PC-3 (cell line): ENCODE measurements around the gene BLM. TPM values are rescaled to one million over a fixed set of nuclear protein-coding genes. Genes with fewer than 3 reads are reported as not detected.
"Not testable (repeated sequence)": the region's sequence is repeated elsewhere in the genome, so short reads cannot be mapped to it uniquely, and the experiment has no call there.

Source experiments
- ATAC-seq: fragments of 200-7000 bp; cut with Tn5 transposase; 2 replicates; pipeline ENCODE4 v1.9.1; 2020; ENCODE audit warnings: mild to moderate bottlenecking, moderate library complexity
- BruUV-seq: library from RNA; stranded (reverse); fragments of 400-500 nt; replicated peaks from 2 replicates; lab custom pipeline; 2021; lab: Mats Ljungman, UMichigan
- CTCF ChIA-PET: fragments of 300-600 bp; sonication (Branson Sonifier 250); formaldehyde crosslinking; loops from one replicate; lab custom pipeline; 2022; ENCODE audit warnings: antibody characterized with exemption; lab: Charles Lee
- POLR2A ChIA-PET: fragments of 300-600 bp; sonication (Branson Sonifier 250); formaldehyde crosslinking; loops from one replicate; lab custom pipeline; 2022; ENCODE audit warnings: antibody characterized with exemption; ENCODE audit not compliant: unreplicated experiment; lab: Charles Lee
- DNase-seq: peaks from one replicate; pipeline ENCODE4 v3.0.0-alpha.2; 2015
- H2AFZ ChIP-seq: fragments of 300-600 bp; sonication (generic); 2 replicates; pipeline ENCODE4 v1.6.0; 2016; ENCODE audit warnings: antibody characterized with exemption, low read length
- H3F3A ChIP-seq: fragments of 300-600 bp; sonication (generic); one replicate; pipeline ENCODE4 v1.6.0; 2017; ENCODE audit warnings: antibody characterized with exemption, low read length, control low read depth, mild to moderate bottlenecking; ENCODE audit not compliant: unreplicated experiment
- H3K27ac ChIP-seq: fragments of 300-600 bp; sonication (generic); 2 replicates; pipeline ENCODE4 v1.5.1; 2016; ENCODE audit warnings: mild to moderate bottlenecking, low read length
- H3K27me3 ChIP-seq: fragments of 300-600 bp; sonication (generic); 2 replicates; pipeline ENCODE4 v1.6.1; 2016; ENCODE audit warnings: low read length, mixed read lengths
- H3K36me3 ChIP-seq: fragments of 300-600 bp; sonication (generic); 2 replicates; pipeline ENCODE4 v1.6.1; 2016; ENCODE audit warnings: low read depth, mixed run types, low read length, mixed read lengths
- H3K4me1 ChIP-seq: fragments of 300-600 bp; sonication (generic); 2 replicates; pipeline ENCODE4 v1.5.1; 2016; ENCODE audit warnings: low read length; ENCODE audit not compliant: insufficient read depth
- H3K4me2 ChIP-seq: fragments of 300-600 bp; sonication (generic); 2 replicates; pipeline ENCODE4 v1.6.0; 2016; ENCODE audit warnings: low read length
- H3K4me3 ChIP-seq: fragments of 300-600 bp; sonication (generic); 2 replicates; pipeline ENCODE4 v1.5.1; 2016; ENCODE audit warnings: mild to moderate bottlenecking, low read length, mixed read lengths
- H3K79me2 ChIP-seq: fragments of 300-600 bp; sonication (generic); 2 replicates; pipeline ENCODE4 v1.6.1; 2017; ENCODE audit warnings: low read length, mixed read lengths
- H3K9ac ChIP-seq: fragments of 300-600 bp; sonication (generic); 2 replicates; pipeline ENCODE4 v1.6.0; 2016; ENCODE audit warnings: mild to moderate bottlenecking, low read length
- H3K9me2 ChIP-seq: fragments of 300-600 bp; sonication (generic); replicated peaks from 2 replicates; pipeline ENCODE4 v1.6.1; 2016; ENCODE audit warnings: mixed run types, low read length, mixed read lengths
- H3K9me3 ChIP-seq: fragments of 300-600 bp; sonication (generic); 2 replicates; pipeline ENCODE4 v1.6.1; 2016; ENCODE audit warnings: low read length, mixed read lengths
- H4K20me1 ChIP-seq: fragments of 300-600 bp; sonication (generic); 2 replicates; pipeline ENCODE4 v1.6.1; 2016; ENCODE audit warnings: low read length, mixed read lengths
- EZH2 ChIP-seq: fragments of 300-600 bp; sonication (generic); IDR thresholded peaks from one replicate; pipeline ENCODE4 v1.6.1; 2017; ENCODE audit warnings: antibody characterized with exemption, mild to moderate bottlenecking, low read length; ENCODE audit not compliant: unreplicated experiment
- EZH2phosphoT487 ChIP-seq: fragments of 300-600 bp; sonication (generic); IDR thresholded peaks from 2 replicates; pipeline ENCODE4 v1.6.1; 2018; ENCODE audit warnings: mild to moderate bottlenecking, antibody characterized with exemption, low read length, borderline replicate concordance
- intact Hi-C: fragments of 100-400 bp; cut with micrococcal nuclease; formaldehyde crosslinking; loops from 2 replicates; pipeline ENCODE4 v1.9.0; 2023
- total RNA-seq: library from RNA; depleted of rRNA; stranded (reverse); fragments of >200 nt; gene quantifications from 2 replicates; pipeline ENCODE4 v1.2.3, GENCODE V29; 2014
- TF ChIP-seq, protein P1 (sequence below): fragments of 300-600 bp; sonication (generic); conservative IDR thresholded peaks from 2 replicates; pipeline ENCODE4 v1.5.1; 2017; ENCODE audit warnings: antibody characterized with exemption, low read depth, mild to moderate bottlenecking, low read length

Gene BLM
- total RNA-seq, 1 experiment from 2014 or later = 18.7 TPM

DNA sequence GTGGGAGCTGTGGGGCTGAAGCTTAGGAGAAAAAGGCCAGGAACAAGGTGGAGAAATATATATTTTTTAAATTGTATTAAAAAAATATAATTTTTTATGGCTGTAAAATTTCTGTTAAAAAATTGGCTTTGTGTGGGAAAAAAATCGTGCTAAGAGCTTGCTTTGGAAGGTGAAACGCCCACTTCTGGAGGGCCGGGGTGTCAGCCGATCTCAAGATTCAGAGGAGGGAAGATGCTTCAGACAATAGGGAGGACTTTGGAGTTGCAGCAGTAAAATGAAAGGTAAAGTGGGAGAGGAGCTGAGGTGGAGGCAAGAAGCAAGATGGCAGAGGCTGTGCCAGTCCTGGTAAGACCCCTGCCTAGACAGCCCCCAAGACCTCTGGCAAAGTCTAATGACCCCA lies 45.9 kb upstream of the BLM start:
- Histone ChIP-seq H3K4me2 (no peak overlapping the region), H4K20me1 (no peaks in the 10 kb centered on the region), H3K36me3 (no peaks in the 10 kb centered on the region), H3K27me3 (no peaks in the 10 kb centered on the region), H3K4me3 (no peak overlapping the region), H2AFZ (no peak overlapping the region), H3F3A (no peaks in the 10 kb centered on the region), H3K9me3 (no peaks in the 10 kb centered on the region), H3K27ac (no peak overlapping the region), H3K4me1 (peaks cover 12% of the 10 kb centered on the region), H3K79me2 (no peaks in the 10 kb centered on the region), H3K9me2 (no peaks in the 10 kb centered on the region), H3K9ac (no peak overlapping the region)
- no peak for ATAC-seq
- no peak for DNase-seq
- no peak for TF ChIP-seq EZH2phosphoT487
- TF ChIP-seq, protein P1, sequence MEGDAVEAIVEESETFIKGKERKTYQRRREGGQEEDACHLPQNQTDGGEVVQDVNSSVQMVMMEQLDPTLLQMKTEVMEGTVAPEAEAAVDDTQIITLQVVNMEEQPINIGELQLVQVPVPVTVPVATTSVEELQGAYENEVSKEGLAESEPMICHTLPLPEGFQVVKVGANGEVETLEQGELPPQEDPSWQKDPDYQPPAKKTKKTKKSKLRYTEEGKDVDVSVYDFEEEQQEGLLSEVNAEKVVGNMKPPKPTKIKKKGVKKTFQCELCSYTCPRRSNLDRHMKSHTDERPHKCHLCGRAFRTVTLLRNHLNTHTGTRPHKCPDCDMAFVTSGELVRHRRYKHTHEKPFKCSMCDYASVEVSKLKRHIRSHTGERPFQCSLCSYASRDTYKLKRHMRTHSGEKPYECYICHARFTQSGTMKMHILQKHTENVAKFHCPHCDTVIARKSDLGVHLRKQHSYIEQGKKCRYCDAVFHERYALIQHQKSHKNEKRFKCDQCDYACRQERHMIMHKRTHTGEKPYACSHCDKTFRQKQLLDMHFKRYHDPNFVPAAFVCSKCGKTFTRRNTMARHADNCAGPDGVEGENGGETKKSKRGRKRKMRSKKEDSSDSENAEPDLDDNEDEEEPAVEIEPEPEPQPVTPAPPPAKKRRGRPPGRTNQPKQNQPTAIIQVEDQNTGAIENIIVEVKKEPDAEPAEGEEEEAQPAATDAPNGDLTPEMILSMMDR = no peak
- no peak for TF ChIP-seq EZH2
- POLR2A ChIA-PET = no interaction called here
- intact Hi-C loops = no loop called here
- BruUV-seq = no TSS peak
- CTCF ChIA-PET = no interaction called here

DNA sequence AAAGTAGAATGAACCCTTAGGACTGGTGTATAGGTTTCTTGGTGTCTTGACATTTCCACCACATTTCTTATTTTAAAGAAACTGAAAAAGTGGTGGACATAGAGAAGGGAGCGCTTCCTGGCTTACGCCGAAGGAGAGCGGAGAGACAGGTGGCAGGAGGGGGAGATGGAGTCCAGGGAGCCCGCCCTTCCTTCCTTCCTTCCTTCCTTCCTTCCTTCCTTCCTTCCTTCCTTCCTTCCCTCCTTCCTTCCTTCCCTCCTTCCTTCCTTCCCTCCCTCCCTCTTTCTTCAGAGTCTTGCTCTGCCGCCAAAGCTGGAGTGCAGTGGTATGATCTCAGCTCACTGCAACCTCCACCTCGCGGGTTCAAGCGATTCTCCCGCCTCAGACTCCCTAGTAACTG lies 43.8 kb upstream of the BLM start:
- intact Hi-C loops, CTCF ChIA-PET, POLR2A ChIA-PET, H3F3A ChIP-seq, H3K27me3 ChIP-seq, BruUV-seq, DNase-seq, ATAC-seq, H3K9ac ChIP-seq, H3K27ac ChIP-seq, H3K4me1 ChIP-seq, H3K9me3 ChIP-seq, H2AFZ ChIP-seq, H3K79me2 ChIP-seq, H4K20me1 ChIP-seq, H3K36me3 ChIP-seq, H3K4me3 ChIP-seq, H3K9me2 ChIP-seq, H3K4me2 ChIP-seq: not testable (repeated sequence)

DNA sequence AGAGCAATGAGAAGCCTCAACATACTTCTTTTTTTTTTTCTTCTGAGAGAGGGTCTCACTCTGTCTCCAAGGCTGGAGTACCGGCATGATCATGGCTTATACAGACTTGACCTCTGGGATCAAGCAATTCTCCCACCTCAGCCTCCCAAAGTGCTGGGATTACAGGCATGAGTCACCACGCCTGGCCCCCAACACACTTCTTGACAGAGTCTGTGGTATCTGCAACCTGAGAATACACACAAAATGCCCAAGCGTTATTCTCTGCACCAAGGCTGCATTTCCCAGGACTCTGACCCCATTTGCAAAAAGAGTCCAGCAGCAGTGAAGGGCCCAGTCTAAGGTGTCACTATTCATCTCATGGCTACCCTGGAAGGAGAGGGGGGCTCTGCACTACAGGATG lies 42.7 kb upstream of the BLM start:
- H3K27ac ChIP-seq = no peak overlapping the region
- H4K20me1 ChIP-seq = no peaks in the 10 kb centered on the region
- no peak overlapping the region for H3K4me3 ChIP-seq
- no peaks in the 10 kb centered on the region for H3K79me2 ChIP-seq
- intact Hi-C loops = no loop called here
- DNase-seq (no peak), ATAC-seq (no peak)
- no peak overlapping the region for H3K4me2 ChIP-seq
- H2AFZ ChIP-seq = no peak overlapping the region
- H3K27me3 ChIP-seq = no peaks in the 10 kb centered on the region
- ChIA-PET POLR2A (no interaction called here), CTCF (no interaction called here)
- no peak overlapping the region for H3K9ac ChIP-seq
- H3K9me2 ChIP-seq = no peaks in the 10 kb centered on the region
- no peak for TF ChIP-seq EZH2phosphoT487
- TF ChIP-seq EZH2 = no peak
- TF ChIP-seq, protein P1 = no peak
- H3K36me3 ChIP-seq = no peaks in the 10 kb centered on the region
- no TSS peak for BruUV-seq
- H3F3A ChIP-seq = no peaks in the 10 kb centered on the region
- H3K4me1 ChIP-seq = peaks cover 11% of the 10 kb centered on the region
- no peaks in the 10 kb centered on the region for H3K9me3 ChIP-seq
